Liver (tissue), 3 donors: ENCODE data around the gene ANKRD6.

Source experiments
- CTCF ChIP-seq: fragments of 150-350 bp; IDR thresholded peaks from 2 replicates; pipeline ENCODE4 v1.5.1; 2017; ENCODE audit warnings: improper control_type of control experiment, low read depth, low read length; ENCODE audit not compliant: missing input control
- GABPA ChIP-seq, 2 donors: IDR thresholded peaks in 1 of 2; conservative IDR thresholded peaks in 1 of 2; 2 replicates each; pipeline ENCODE4 v1.6.1; 2016; ENCODE audit warnings: antibody characterized with exemption in 2 of 2, mild to moderate bottlenecking in 1 of 2, moderate library complexity in 1 of 2
- HNF4G ChIP-seq: IDR thresholded peaks from 2 replicates; pipeline ENCODE4 v1.6.1; 2016; ENCODE audit warnings: antibody characterized with exemption
- JUND ChIP-seq, 2 donors: IDR thresholded peaks; 2 replicates each; pipeline ENCODE4 v1.6.1; 2016; ENCODE audit warnings: antibody characterized with exemption in 2 of 2
- REST ChIP-seq: IDR thresholded peaks from 2 replicates; pipeline ENCODE4 v1.6.1; 2016; ENCODE audit warnings: antibody characterized with exemption, mild to moderate bottlenecking
- TF ChIP-seq, protein P1 (sequence below): IDR thresholded peaks from 2 replicates; pipeline ENCODE4 v1.6.1; 2016; ENCODE audit warnings: antibody characterized with exemption
- donor health status: healthy.
- donor health status: healthy.

GRCh38 chr6:89483111-89483720 lies 50.3 kb downstream of the ANKRD6 start:
- no peak for TF ChIP-seq CTCF
- no peak for TF ChIP-seq JUND (IDR thresholded peaks at IDR 0.05)
- TF ChIP-seq, protein P1, sequence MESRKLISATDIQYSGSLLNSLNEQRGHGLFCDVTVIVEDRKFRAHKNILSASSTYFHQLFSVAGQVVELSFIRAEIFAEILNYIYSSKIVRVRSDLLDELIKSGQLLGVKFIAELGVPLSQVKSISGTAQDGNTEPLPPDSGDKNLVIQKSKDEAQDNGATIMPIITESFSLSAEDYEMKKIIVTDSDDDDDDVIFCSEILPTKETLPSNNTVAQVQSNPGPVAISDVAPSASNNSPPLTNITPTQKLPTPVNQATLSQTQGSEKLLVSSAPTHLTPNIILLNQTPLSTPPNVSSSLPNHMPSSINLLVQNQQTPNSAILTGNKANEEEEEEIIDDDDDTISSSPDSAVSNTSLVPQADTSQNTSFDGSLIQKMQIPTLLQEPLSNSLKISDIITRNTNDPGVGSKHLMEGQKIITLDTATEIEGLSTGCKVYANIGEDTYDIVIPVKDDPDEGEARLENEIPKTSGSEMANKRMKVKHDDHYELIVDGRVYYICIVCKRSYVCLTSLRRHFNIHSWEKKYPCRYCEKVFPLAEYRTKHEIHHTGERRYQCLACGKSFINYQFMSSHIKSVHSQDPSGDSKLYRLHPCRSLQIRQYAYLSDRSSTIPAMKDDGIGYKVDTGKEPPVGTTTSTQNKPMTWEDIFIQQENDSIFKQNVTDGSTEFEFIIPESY: no peak
- no peak for TF ChIP-seq REST
- no peak for TF ChIP-seq GABPA (IDR thresholded peaks at IDR 0.05 in 1 of 2, conservative IDR thresholded peaks at IDR 0.05 in 1 of 2)
- no peak for TF ChIP-seq HNF4G
